Panc1 (cell line): ENCODE results near the gene LMCD1.

ENCODE experiments used
- TF ChIP-seq, protein P1 (sequence below): fragments of 450-650 bp; IDR thresholded peaks from 2 replicates; pipeline ENCODE4 v1.5.1; 2017; ENCODE audit warnings: mild to moderate bottlenecking
- TF ChIP-seq, protein P2 (sequence below), 2 experiments: IDR thresholded peaks; 2 replicates each; pipeline ENCODE4 v1.6.1; 2011 to 2012; ENCODE audit warnings: low read depth in 2 of 2, control low read depth in 1 of 2, low read length in 1 of 2, mild to moderate bottlenecking in 1 of 2, moderate library complexity in 1 of 2; ENCODE audit not compliant: insufficient read depth in 1 of 2

DNA sequence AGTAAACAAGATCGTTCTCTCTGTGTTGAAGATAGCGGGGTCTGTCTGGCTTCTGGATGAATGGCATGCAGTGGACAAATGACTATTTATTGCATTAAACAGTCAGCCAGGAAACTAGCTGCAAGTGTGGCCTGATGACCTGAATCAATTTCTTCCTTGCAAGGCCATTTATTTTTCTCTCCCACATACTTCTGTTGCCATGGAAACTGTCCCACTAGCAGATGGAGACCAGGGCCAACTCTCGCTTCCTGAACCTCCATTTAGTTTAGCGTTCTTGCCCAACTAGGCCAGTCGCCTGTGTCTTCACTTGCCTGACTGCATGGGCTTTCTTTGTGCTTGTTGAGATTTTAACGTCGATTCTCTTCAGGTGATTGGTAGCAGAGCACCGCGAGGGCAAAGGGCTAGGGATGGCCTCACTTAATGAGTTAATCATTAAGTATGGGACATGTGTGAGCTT lies 27.6 kb downstream of the LMCD1 start:
- TF ChIP-seq, protein P1, sequence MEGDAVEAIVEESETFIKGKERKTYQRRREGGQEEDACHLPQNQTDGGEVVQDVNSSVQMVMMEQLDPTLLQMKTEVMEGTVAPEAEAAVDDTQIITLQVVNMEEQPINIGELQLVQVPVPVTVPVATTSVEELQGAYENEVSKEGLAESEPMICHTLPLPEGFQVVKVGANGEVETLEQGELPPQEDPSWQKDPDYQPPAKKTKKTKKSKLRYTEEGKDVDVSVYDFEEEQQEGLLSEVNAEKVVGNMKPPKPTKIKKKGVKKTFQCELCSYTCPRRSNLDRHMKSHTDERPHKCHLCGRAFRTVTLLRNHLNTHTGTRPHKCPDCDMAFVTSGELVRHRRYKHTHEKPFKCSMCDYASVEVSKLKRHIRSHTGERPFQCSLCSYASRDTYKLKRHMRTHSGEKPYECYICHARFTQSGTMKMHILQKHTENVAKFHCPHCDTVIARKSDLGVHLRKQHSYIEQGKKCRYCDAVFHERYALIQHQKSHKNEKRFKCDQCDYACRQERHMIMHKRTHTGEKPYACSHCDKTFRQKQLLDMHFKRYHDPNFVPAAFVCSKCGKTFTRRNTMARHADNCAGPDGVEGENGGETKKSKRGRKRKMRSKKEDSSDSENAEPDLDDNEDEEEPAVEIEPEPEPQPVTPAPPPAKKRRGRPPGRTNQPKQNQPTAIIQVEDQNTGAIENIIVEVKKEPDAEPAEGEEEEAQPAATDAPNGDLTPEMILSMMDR = no peak
- TF ChIP-seq, protein P2, sequence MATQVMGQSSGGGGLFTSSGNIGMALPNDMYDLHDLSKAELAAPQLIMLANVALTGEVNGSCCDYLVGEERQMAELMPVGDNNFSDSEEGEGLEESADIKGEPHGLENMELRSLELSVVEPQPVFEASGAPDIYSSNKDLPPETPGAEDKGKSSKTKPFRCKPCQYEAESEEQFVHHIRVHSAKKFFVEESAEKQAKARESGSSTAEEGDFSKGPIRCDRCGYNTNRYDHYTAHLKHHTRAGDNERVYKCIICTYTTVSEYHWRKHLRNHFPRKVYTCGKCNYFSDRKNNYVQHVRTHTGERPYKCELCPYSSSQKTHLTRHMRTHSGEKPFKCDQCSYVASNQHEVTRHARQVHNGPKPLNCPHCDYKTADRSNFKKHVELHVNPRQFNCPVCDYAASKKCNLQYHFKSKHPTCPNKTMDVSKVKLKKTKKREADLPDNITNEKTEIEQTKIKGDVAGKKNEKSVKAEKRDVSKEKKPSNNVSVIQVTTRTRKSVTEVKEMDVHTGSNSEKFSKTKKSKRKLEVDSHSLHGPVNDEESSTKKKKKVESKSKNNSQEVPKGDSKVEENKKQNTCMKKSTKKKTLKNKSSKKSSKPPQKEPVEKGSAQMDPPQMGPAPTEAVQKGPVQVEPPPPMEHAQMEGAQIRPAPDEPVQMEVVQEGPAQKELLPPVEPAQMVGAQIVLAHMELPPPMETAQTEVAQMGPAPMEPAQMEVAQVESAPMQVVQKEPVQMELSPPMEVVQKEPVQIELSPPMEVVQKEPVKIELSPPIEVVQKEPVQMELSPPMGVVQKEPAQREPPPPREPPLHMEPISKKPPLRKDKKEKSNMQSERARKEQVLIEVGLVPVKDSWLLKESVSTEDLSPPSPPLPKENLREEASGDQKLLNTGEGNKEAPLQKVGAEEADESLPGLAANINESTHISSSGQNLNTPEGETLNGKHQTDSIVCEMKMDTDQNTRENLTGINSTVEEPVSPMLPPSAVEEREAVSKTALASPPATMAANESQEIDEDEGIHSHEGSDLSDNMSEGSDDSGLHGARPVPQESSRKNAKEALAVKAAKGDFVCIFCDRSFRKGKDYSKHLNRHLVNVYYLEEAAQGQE (IDR thresholded peaks at IDR 0.05; ENCODE audit: insufficient read depth in 1 of 2, low read depth in 2 of 2, low read length in 1 of 2) = no peak
